ENCODE data around the gene JAM3. TPM values are rescaled to one million over a fixed set of nuclear protein-coding genes. Genes with fewer than 3 reads are reported as not detected.

JAM3 gene
- total and polyA plus RNA-seq, 8 donors = 4.0 to 83.4 (median 20.0) TPM

DNA sequence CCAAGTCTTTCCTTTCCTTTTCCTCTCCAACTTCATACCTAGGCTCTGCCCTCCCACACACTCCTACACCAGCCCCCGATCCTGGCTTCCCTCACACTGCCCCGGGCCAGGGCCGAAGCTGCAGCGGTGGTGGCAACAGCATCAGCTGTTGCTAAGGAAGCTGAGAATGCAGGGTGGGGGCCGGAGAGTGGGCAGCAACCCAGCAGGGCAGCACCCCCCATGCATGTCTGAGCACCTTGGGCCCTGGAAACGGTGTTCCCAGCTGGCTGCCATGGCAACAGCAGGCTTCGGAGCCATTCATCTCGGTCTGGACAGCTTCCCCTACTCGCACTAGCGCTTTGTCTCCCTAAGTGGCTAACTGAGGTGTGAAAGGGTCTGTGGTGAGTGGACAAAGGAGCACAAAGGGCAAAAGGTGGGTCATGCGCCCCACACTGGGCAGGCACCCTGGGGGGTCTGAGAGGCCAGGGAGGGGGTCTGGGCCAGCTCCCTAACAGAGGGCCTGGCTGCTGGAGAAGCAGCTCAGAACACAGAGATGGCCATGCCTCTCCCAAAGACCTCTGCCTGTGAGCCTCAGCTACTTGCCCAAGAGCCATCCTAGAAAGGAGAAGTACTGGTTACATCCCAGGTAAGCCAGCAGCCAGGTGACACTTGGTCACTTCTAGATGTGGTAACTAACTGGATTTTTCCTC, 42.1 kb upstream of the JAM3 start:
- Histone ChIP-seq H3K4me1 (no peaks in the 10 kb centered on the region), H3K36me3 (no peaks in the 10 kb centered on the region), H3K4me3 (no peak overlapping the region), H3K9me3 (no peaks in the 10 kb centered on the region), H3K27me3 (peaks cover 0 to 28% (median 0%) of the 10 kb centered on the region in 3 donors), H3K27ac (no peak overlapping the region)
- intact Hi-C loops (cut with DNase I; ENCODE audit: low total_unique reads) = no loop called here
- DNase-seq = peak in 1 of 2 donors; percentile 81
- WGBS, 5 donors = 22 to 44% (median 32%) methylated on average over 10 to 11 of the region's 11 CpGs
- TF ChIP-seq, protein P1, sequence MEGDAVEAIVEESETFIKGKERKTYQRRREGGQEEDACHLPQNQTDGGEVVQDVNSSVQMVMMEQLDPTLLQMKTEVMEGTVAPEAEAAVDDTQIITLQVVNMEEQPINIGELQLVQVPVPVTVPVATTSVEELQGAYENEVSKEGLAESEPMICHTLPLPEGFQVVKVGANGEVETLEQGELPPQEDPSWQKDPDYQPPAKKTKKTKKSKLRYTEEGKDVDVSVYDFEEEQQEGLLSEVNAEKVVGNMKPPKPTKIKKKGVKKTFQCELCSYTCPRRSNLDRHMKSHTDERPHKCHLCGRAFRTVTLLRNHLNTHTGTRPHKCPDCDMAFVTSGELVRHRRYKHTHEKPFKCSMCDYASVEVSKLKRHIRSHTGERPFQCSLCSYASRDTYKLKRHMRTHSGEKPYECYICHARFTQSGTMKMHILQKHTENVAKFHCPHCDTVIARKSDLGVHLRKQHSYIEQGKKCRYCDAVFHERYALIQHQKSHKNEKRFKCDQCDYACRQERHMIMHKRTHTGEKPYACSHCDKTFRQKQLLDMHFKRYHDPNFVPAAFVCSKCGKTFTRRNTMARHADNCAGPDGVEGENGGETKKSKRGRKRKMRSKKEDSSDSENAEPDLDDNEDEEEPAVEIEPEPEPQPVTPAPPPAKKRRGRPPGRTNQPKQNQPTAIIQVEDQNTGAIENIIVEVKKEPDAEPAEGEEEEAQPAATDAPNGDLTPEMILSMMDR (IDR thresholded peaks at IDR 0.05) = no peak
- TF ChIP-seq POLR2AphosphoS5 (IDR thresholded peaks at IDR 0.05) (no peak), POLR2A (IDR thresholded peaks at IDR 0.05) (no peak), EP300 (IDR thresholded peaks at IDR 0.05) (no peak)

DNA sequence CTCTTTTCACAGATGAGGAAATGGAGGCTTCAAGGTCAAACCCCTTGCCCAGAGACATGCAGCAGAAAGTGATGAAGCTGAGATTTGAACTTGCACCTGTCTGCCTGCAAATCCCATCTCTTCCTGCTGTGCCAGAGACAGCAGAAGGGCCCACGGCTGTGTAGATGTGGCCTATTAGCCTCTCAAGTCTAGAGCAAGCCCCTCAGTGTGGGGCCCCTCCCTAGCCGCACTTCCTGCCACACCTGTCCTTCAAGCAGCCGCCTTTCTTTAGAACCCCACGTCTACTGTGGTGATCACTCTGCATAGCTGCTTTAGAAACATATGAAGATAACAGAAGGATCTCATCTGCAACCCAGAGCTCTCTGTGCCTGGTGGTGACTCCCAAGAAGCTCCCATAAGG, 41.2 kb upstream of the JAM3 start:
- intact Hi-C loops (cut with DNase I; ENCODE audit: low total_unique reads) = no loop called here
- peaks cover 0 to 25% (median 0%) of the 10 kb centered on the region in 3 donors for H3K27me3 ChIP-seq
- no peak for TF ChIP-seq POLR2AphosphoS5 (IDR thresholded peaks at IDR 0.05)
- TF ChIP-seq POLR2A (IDR thresholded peaks at IDR 0.05) = no peak
- TF ChIP-seq EP300 (IDR thresholded peaks at IDR 0.05) = no peak
- no peak overlapping the region for H3K4me3 ChIP-seq
- H3K27ac ChIP-seq = no peak overlapping the region
- 37 to 67% (median 51%) methylated on average over 4 of the region's 4 CpGs for WGBS, 5 donors
- DNase-seq = no peak
- peaks cover 0 to 6% (median 3%) of the 10 kb centered on the region in 4 donors for H3K4me1 ChIP-seq
- no peaks in the 10 kb centered on the region for H3K9me3 ChIP-seq
- H3K36me3 ChIP-seq = no peaks in the 10 kb centered on the region

DNA sequence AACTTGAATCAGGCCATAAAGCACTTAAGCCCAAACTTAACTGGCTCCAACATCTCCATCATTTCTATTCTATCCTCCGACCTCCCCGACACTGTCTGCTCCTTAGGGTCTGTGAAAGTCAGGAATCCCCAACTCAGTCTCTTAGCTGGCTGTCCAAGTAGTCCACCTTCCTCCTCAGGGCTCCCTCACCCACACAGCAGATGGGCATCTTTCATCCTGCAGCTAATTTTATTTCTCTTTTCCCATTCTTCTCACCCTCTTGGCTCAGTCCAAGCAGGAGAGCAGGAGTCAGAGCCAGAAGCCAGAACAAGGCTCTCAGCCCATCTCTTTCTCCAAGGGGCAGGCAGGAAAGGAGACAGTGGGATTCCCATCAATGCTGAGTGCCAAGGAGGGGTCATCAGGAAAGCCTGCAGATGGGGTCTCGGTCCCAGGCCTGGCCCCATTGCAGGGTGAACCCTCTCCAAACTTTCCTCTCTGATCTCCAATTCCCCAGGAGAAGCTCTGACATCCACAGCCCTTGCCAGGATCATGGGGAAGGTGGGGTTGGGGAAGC, 40.4 kb upstream of the JAM3 start:
- intact Hi-C loops (cut with DNase I; ENCODE audit: low total_unique reads) = no loop called here
- WGBS, 5 donors = 78 to 89% (median 80%) methylated on average over 3 of the region's 3 CpGs
- no peak overlapping the region for H3K27ac ChIP-seq
- no peak for DNase-seq
- no peaks in the 10 kb centered on the region for H3K9me3 ChIP-seq
- TF ChIP-seq, protein P1 (IDR thresholded peaks at IDR 0.05) = no peak
- TF ChIP-seq POLR2AphosphoS5 (IDR thresholded peaks at IDR 0.05) (no peak), EP300 (IDR thresholded peaks at IDR 0.05) (no peak), POLR2A (IDR thresholded peaks at IDR 0.05) (no peak)
- no peak overlapping the region for H3K4me3 ChIP-seq
- no peaks in the 10 kb centered on the region for H3K36me3 ChIP-seq
- peaks cover 6 to 14% (median 11%) of the 10 kb centered on the region in 4 donors for H3K4me1 ChIP-seq
- H3K27me3 ChIP-seq = peaks cover 0 to 25% (median 0%) of the 10 kb centered on the region in 3 donors

DNA sequence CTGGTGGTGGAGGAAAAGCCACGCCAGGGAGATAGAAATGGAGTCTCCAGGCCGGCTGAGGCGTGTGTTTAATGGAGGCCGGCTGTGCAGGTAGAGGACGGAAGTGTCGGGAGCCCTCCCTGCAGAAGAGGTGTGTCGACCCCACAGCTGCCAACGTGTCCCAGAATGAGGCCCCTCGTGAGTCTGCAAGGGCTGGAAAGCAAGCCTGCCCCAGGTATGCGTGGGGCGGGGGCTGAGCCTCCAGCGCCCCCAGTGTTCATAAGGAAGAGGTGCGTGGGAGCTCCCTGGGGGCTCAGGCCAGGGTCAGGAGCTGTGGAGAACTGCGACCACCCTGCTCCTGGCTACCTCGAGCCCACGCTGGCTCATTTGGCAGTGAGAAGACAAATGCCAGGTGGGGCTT, 38.0 kb upstream of the JAM3 start:
- H3K9me3 ChIP-seq = no peaks in the 10 kb centered on the region
- H3K27me3 ChIP-seq = peaks cover 0 to 23% (median 0%) of the 10 kb centered on the region in 3 donors
- no peak overlapping the region for H3K27ac ChIP-seq
- no peak for DNase-seq
- no peaks in the 10 kb centered on the region for H3K36me3 ChIP-seq
- WGBS, 5 donors = 51 to 58% (median 55%) methylated on average over 16 of the region's 16 CpGs
- no peak overlapping the region for H3K4me3 ChIP-seq
- peaks cover 23 to 38% (median 34%) of the 10 kb centered on the region in 4 donors for H3K4me1 ChIP-seq
- no peak for TF ChIP-seq POLR2AphosphoS5 (IDR thresholded peaks at IDR 0.05)
- intact Hi-C loops (cut with DNase I; ENCODE audit: low total_unique reads) = no loop called here

DNA sequence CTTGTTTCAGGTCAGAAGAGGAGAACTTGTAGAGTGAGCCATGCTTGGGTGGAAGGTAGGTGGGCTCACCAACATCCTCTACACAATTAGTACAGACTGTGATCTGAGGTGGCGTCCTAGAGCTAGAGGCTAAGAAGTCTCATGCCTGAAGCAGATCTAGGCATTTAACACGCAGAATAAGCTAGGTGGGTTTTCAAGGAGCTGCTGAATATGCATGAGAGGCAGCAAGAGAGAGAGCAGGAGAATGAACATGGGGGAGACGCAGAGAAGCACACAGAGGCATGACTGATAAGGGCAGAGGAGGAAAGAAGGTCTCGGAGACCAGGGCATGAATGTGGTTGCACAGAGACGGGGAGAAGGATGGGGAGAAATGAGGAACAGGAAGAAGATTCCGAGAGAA, 36.8 kb upstream of the JAM3 start:
- H3K36me3 ChIP-seq = no peaks in the 10 kb centered on the region
- no peak overlapping the region for H3K4me3 ChIP-seq
- no peaks in the 10 kb centered on the region for H3K9me3 ChIP-seq
- no peak for DNase-seq
- TF ChIP-seq POLR2A (IDR thresholded peaks at IDR 0.05) (no peak), POLR2AphosphoS5 (IDR thresholded peaks at IDR 0.05) (no peak), EP300 (IDR thresholded peaks at IDR 0.05) (no peak)
- TF ChIP-seq, protein P1 (IDR thresholded peaks at IDR 0.05) = no peak
- H3K4me1 ChIP-seq = peaks cover 23 to 49% (median 45%) of the 10 kb centered on the region in 4 donors
- intact Hi-C loops (cut with DNase I; ENCODE audit: low total_unique reads) = no loop called here
- peaks cover 0 to 12% (median 0%) of the 10 kb centered on the region in 3 donors for H3K27me3 ChIP-seq
- H3K27ac ChIP-seq = peak overlapping the region in 1 of 5 donors; percentile 96
- WGBS, 5 donors = 77 to 84% (median 79%) methylated on average over 6 of the region's 6 CpGs
